IMR-90 (cell line): ENCODE results near the gene CNPY1. TPM values are rescaled to one million over a fixed set of nuclear protein-coding genes. Genes with fewer than 3 reads are reported as not detected.

Source experiments
- ATAC-seq: fragments of 200-7000 bp; cut with Tn5 transposase; 2 replicates; pipeline ENCODE4 v1.9.1; 2020; ENCODE audit warnings: low read depth, mild to moderate bottlenecking, moderate library complexity
- BruUV-seq: library from RNA; stranded (reverse); fragments of 400-500 nt; replicated peaks from 2 replicates; lab custom pipeline; 2021; lab: Mats Ljungman, UMichigan
- CTCF ChIA-PET: fragments of 300-600 bp; formaldehyde crosslinking; extraction: SDS; loops from one replicate; lab custom pipeline; 2021; ENCODE audit warnings: antibody characterized with exemption; lab: Yijun Ruan, JAX
- POLR2A ChIA-PET: fragments of 300-600 bp; sonication (Branson Sonifier 250); formaldehyde crosslinking; loops from one replicate; lab custom pipeline; 2022; ENCODE audit warnings: antibody characterized with exemption; ENCODE audit not compliant: unreplicated experiment; lab: Charles Lee
- DNase-seq: peaks from one replicate; pipeline ENCODE4 v3.0.0; 2013
- H2AFZ ChIP-seq: replicated peaks from 2 replicates; pipeline ENCODE3; 2013; ENCODE audit warnings: low read length, mild to moderate bottlenecking; ENCODE audit not compliant: poor library complexity
- H2AK5ac ChIP-seq: 2 replicates; pipeline ENCODE4 v1.6.1; 2013; ENCODE audit warnings: low read depth, low read length, inconsistent platforms
- H2AK9ac ChIP-seq: replicated peaks from 2 replicates; pipeline ENCODE3; 2013; ENCODE audit warnings: mild to moderate bottlenecking, low read depth, low read length, moderate library complexity; ENCODE audit not compliant: poor library complexity
- H2BK120ac ChIP-seq: 2 replicates; pipeline ENCODE4 v1.6.1; 2013; ENCODE audit warnings: low read depth, low read length, inconsistent platforms
- H2BK15ac ChIP-seq: 3 replicates; pipeline ENCODE4 v1.6.1; 2013; ENCODE audit warnings: low read depth, low read length, inconsistent platforms
- H2BK20ac ChIP-seq: 2 replicates; pipeline ENCODE4 v1.6.1; 2013; ENCODE audit warnings: low read depth, mild to moderate bottlenecking, inconsistent platforms, low read length, moderate library complexity
- H2BK5ac ChIP-seq: 2 replicates; pipeline ENCODE4 v1.6.1; 2013; ENCODE audit warnings: mild to moderate bottlenecking, low read depth, low read length, inconsistent platforms; ENCODE audit not compliant: poor library complexity, severe bottlenecking
- H3K14ac ChIP-seq: replicated peaks from 2 replicates; pipeline ENCODE4 v1.6.1; 2013; ENCODE audit warnings: low read depth, low read length, inconsistent platforms
- H3K18ac ChIP-seq: 2 replicates; pipeline ENCODE4 v1.6.1; 2013; ENCODE audit warnings: low read depth, low read length, control low read depth
- H3K23ac ChIP-seq: 2 replicates; pipeline ENCODE4 v1.6.1; 2013; ENCODE audit warnings: low read depth, low read length, inconsistent platforms
- H3K27ac ChIP-seq: 2 replicates; pipeline ENCODE4 v1.5.1; 2013; ENCODE audit warnings: mild to moderate bottlenecking, control low read depth, low read length; ENCODE audit not compliant: insufficient read depth
- H3K27me3 ChIP-seq: 2 replicates; pipeline ENCODE4 v1.6.1; 2013; ENCODE audit warnings: low read length; ENCODE audit not compliant: control insufficient read depth, insufficient read depth
- H3K36me3 ChIP-seq: 2 replicates; pipeline ENCODE4 v1.6.1; 2013; ENCODE audit warnings: low read length, mixed read lengths; ENCODE audit not compliant: control insufficient read depth, insufficient read depth
- H3K4ac ChIP-seq: 2 replicates; pipeline ENCODE4 v1.6.1; 2013; ENCODE audit warnings: low read depth, low read length, inconsistent platforms
- H3K4me1 ChIP-seq: 2 replicates; pipeline ENCODE4 v1.6.1; 2013; ENCODE audit warnings: low read length, mixed read lengths; ENCODE audit not compliant: control insufficient read depth, insufficient read depth
- H3K4me2 ChIP-seq: 2 replicates; pipeline ENCODE4 v1.6.1; 2013; ENCODE audit warnings: low read depth, mild to moderate bottlenecking, control low read depth, low read length, moderate library complexity
- H3K4me3 ChIP-seq: 2 replicates; pipeline ENCODE4 v1.5.1; 2013; ENCODE audit warnings: low read depth, mild to moderate bottlenecking, control low read depth, low read length, moderate library complexity; ENCODE audit not compliant: insufficient read depth
- H3K56ac ChIP-seq: 2 replicates; pipeline ENCODE4 v1.6.1; 2013; ENCODE audit warnings: low read length, inconsistent platforms; ENCODE audit not compliant: insufficient read depth; ENCODE audit errors: extremely low read depth
- H3K79me1 ChIP-seq, 2 experiments: 2 replicates each; pipeline ENCODE4 v1.6.1; 2013; ENCODE audit warnings: low read length in 2 of 2, inconsistent platforms in 1 of 2, low read depth in 1 of 2
- H3K9ac ChIP-seq: 2 replicates; pipeline ENCODE4 v1.6.1; 2013; ENCODE audit warnings: low read depth, low read length, control low read depth
- H3K9me1 ChIP-seq: 2 replicates; pipeline ENCODE4 v1.6.1; 2013; ENCODE audit warnings: low read length, inconsistent platforms; ENCODE audit not compliant: insufficient read depth
- H3K9me3 ChIP-seq: 2 replicates; pipeline ENCODE4 v1.6.1; 2013; ENCODE audit warnings: low read length; ENCODE audit not compliant: control insufficient read depth, insufficient read depth
- H4K20me1 ChIP-seq: 2 replicates; pipeline ENCODE4 v1.6.1; 2013; ENCODE audit warnings: low read length, inconsistent platforms; ENCODE audit not compliant: insufficient read depth
- H4K5ac ChIP-seq: 2 replicates; pipeline ENCODE4 v1.6.1; 2013; ENCODE audit warnings: mild to moderate bottlenecking, low read depth, low read length, control low read depth
- H4K8ac ChIP-seq, 2 experiments: 2 replicates each; pipeline ENCODE4 v1.6.1; 2013; ENCODE audit warnings: low read depth in 2 of 2, low read length in 2 of 2, control low read depth in 1 of 2, inconsistent platforms in 1 of 2
- H4K91ac ChIP-seq: 2 replicates; pipeline ENCODE4 v1.6.1; 2013; ENCODE audit warnings: low read depth, low read length, inconsistent platforms; ENCODE audit not compliant: insufficient read depth
- BHLHE40 ChIP-seq: fragments of 150-350 bp; IDR thresholded peaks from 2 replicates; pipeline ENCODE4 v1.6.1; 2016; ENCODE audit warnings: mild to moderate bottlenecking, low read depth, low read length
- CEBPB ChIP-seq: IDR thresholded peaks from 2 replicates; pipeline ENCODE4 v1.6.1; 2012; ENCODE audit warnings: low read depth, low read length, improper control_type of control experiment
- CHD1 ChIP-seq: IDR thresholded peaks from 2 replicates; pipeline ENCODE4 v1.6.1; 2012; ENCODE audit warnings: low read depth, low read length, improper control_type of control experiment
- MAFK ChIP-seq: IDR thresholded peaks from 2 replicates; pipeline ENCODE4 v1.6.1; 2012; ENCODE audit warnings: low read depth, low read length, improper control_type of control experiment
- MAZ ChIP-seq: IDR thresholded peaks from 2 replicates; pipeline ENCODE4 v1.6.1; 2012; ENCODE audit warnings: low read depth, mild to moderate bottlenecking, low read length, improper control_type of control experiment, moderate library complexity, borderline replicate concordance
- MXI1 ChIP-seq: IDR thresholded peaks from 2 replicates; pipeline ENCODE4 v1.6.1; 2012; ENCODE audit warnings: low read depth, mild to moderate bottlenecking, low read length, moderate library complexity, borderline replicate concordance
- NFE2L2 ChIP-seq: fragments of 150-350 bp; IDR thresholded peaks from 2 replicates; pipeline ENCODE4 v1.6.1; 2016; ENCODE audit warnings: low read depth, mild to moderate bottlenecking, low read length
- POLR2A ChIP-seq: IDR thresholded peaks from 2 replicates; pipeline ENCODE4 v1.6.1; 2012; ENCODE audit warnings: mild to moderate bottlenecking, low read depth, low read length
- RAD21 ChIP-seq: IDR thresholded peaks from 2 replicates; pipeline ENCODE4 v1.6.1; 2012; ENCODE audit warnings: low read length, improper control_type of control experiment
- RCOR1 ChIP-seq: IDR thresholded peaks from 2 replicates; pipeline ENCODE4 v1.6.1; 2012; ENCODE audit warnings: mild to moderate bottlenecking, low read length, improper control_type of control experiment; ENCODE audit not compliant: insufficient replicate concordance
- RFX5 ChIP-seq: IDR thresholded peaks from 2 replicates; pipeline ENCODE4 v1.8.0; 2012; ENCODE audit warnings: low read depth, mild to moderate bottlenecking, low read length, moderate library complexity
- SMC3 ChIP-seq: fragments of 150-350 bp; IDR thresholded peaks from 2 replicates; pipeline ENCODE4 v1.6.1; 2016; ENCODE audit warnings: low read depth, mild to moderate bottlenecking, antibody characterized with exemption, low read length, moderate library complexity
- WGBS, 2 experiments: methylation state at CpG; one replicate each; pipeline versions ENCODE4 v1.1.5 to v1.1.7; 2013; ENCODE audit warnings: missing lambda C conversion rate in 2 of 2; ENCODE audit not compliant: insufficient read length in 1 of 2; ENCODE audit errors: extremely low coverage in 2 of 2; 5-methylcytosine and 5-hydroxymethylcytosine counted together
- dilution Hi-C: fragments of 300-500 bp; cut with HindIII; formaldehyde crosslinking; loops from one replicate; pipeline ENCODE4 v1.14.3; 2018; ENCODE audit warnings: low sequenced_read_pairs; ENCODE audit not compliant: unreplicated experiment
- in situ Hi-C: fragments of 300-500 bp; cut with MboI; formaldehyde crosslinking; loops from 3 replicates; pipeline ENCODE4 v1.14.3; 2019; ENCODE audit warnings: low sequenced_read_pairs, inconsistent platforms, mixed read lengths
- intact Hi-C: fragments of 100-400 bp; cut with micrococcal nuclease; formaldehyde crosslinking; loops from 2 replicates; pipeline ENCODE4 v1.10.0; 2022
- polyA plus RNA-seq, 3 experiments: library from polyadenylated mRNA; depleted of rRNA; stranded (reverse); fragments of >200 nt; gene quantifications; 2 replicates each; pipeline ENCODE4 v1.2.3, GENCODE V29; 2012; ENCODE audit warnings: low replicate concordance in 1 of 3
- total RNA-seq: library from RNA; depleted of rRNA; stranded (reverse); fragments of >200 nt; gene quantifications from 2 replicates; pipeline ENCODE4 v1.2.3, GENCODE V29; 2012
- TF ChIP-seq, protein P1 (sequence below): fragments of 150-350 bp; IDR thresholded peaks from 2 replicates; pipeline ENCODE4 v1.6.1; 2016; ENCODE audit warnings: low read depth, mild to moderate bottlenecking, low read length, moderate library complexity, borderline replicate concordance
- TF ChIP-seq, protein P2 (sequence below): conservative IDR thresholded peaks from 2 replicates; pipeline ENCODE4 v1.5.1; 2012; ENCODE audit warnings: mild to moderate bottlenecking, low read depth, low read length, improper control_type of control experiment
- TF ChIP-seq, protein P3 (sequence below): fragments of 150-350 bp; IDR thresholded peaks from 2 replicates; pipeline ENCODE4 v1.6.1; 2017; ENCODE audit warnings: mild to moderate bottlenecking, antibody characterized with exemption, low read length, low read depth

The CNPY1 gene
- total and polyA plus RNA-seq, 2 of the 4 experiments (the other 2 are of a cell fraction): not detected

DNA sequence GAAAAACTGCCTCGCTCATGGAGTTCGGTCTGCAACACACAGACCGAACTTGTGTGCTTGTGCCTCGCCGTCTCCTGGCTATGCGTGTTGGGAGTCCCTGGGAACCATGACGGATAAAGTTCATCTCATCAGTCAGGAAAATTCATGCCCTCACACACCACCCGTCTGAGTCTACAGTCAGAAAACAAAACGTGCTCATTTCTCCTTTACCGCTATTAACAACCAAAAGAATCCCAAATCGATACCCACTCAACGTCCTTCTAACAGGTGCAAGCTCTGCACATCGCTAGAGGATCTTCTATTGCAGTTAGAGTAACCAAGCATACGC, 13.6 kb downstream of the CNPY1 start:
- ChIA-PET CTCF (no interaction called here), POLR2A (no interaction called here)
- Histone ChIP-seq H2BK20ac (no peak overlapping the region), H2AK9ac (no peak overlapping the region), H3K27me3 (peaks cover 46% of the 10 kb centered on the region), H4K20me1 (no peaks in the 10 kb centered on the region; the same call in 1 of the 2 replicates), H4K8ac (no peak overlapping the region), H3K4me1 (peaks cover 1% of the 10 kb centered on the region; the same call in 1 of the 2 replicates), H2AK5ac (no peak overlapping the region), H2BK120ac (no peak overlapping the region), H2AFZ (peak overlapping the region; percentile 76), H3K14ac (no peak overlapping the region), H2BK15ac (no peak overlapping the region), H3K18ac (no peak overlapping the region), H3K36me3 (no peaks in the 10 kb centered on the region), H4K5ac (no peak overlapping the region), H3K9me1 (no peaks in the 10 kb centered on the region), H3K4me2 (no peak overlapping the region), H3K9me3 (no peaks in the 10 kb centered on the region), H2BK5ac (no peak overlapping the region), H3K27ac (no peak overlapping the region), H3K56ac (no peak overlapping the region), H3K4me3 (no peak overlapping the region), H3K4ac (no peak overlapping the region), H3K9ac (no peak overlapping the region), H3K23ac (no peak overlapping the region), H3K79me1 (no peaks in the 10 kb centered on the region), H4K91ac (no peak overlapping the region)
- intact Hi-C loops: no loop called here
- no TSS peak for BruUV-seq
- dilution Hi-C loops: no loop called here
- DNase-seq: no peak
- in situ Hi-C loops: no loop called here
- 20% methylated on average over 12 of the region's 14 CpGs; no CpG with 5 or more reads in 1 of the 2 experiments for WGBS, 2 experiments
- no peak for ATAC-seq
- TF ChIP-seq RCOR1 (no peak), SMC3 (no peak), CHD1 (no peak), CEBPB (no peak), BHLHE40 (no peak), MAZ (no peak), RFX5 (no peak), POLR2A (no peak), NFE2L2 (no peak), RAD21 (no peak), MXI1 (no peak), MAFK (no peak)
- TF ChIP-seq, protein P1, sequence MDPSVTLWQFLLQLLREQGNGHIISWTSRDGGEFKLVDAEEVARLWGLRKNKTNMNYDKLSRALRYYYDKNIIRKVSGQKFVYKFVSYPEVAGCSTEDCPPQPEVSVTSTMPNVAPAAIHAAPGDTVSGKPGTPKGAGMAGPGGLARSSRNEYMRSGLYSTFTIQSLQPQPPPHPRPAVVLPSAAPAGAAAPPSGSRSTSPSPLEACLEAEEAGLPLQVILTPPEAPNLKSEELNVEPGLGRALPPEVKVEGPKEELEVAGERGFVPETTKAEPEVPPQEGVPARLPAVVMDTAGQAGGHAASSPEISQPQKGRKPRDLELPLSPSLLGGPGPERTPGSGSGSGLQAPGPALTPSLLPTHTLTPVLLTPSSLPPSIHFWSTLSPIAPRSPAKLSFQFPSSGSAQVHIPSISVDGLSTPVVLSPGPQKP: no peak
- TF ChIP-seq, protein P2, sequence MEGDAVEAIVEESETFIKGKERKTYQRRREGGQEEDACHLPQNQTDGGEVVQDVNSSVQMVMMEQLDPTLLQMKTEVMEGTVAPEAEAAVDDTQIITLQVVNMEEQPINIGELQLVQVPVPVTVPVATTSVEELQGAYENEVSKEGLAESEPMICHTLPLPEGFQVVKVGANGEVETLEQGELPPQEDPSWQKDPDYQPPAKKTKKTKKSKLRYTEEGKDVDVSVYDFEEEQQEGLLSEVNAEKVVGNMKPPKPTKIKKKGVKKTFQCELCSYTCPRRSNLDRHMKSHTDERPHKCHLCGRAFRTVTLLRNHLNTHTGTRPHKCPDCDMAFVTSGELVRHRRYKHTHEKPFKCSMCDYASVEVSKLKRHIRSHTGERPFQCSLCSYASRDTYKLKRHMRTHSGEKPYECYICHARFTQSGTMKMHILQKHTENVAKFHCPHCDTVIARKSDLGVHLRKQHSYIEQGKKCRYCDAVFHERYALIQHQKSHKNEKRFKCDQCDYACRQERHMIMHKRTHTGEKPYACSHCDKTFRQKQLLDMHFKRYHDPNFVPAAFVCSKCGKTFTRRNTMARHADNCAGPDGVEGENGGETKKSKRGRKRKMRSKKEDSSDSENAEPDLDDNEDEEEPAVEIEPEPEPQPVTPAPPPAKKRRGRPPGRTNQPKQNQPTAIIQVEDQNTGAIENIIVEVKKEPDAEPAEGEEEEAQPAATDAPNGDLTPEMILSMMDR: no peak
- TF ChIP-seq, protein P3, sequence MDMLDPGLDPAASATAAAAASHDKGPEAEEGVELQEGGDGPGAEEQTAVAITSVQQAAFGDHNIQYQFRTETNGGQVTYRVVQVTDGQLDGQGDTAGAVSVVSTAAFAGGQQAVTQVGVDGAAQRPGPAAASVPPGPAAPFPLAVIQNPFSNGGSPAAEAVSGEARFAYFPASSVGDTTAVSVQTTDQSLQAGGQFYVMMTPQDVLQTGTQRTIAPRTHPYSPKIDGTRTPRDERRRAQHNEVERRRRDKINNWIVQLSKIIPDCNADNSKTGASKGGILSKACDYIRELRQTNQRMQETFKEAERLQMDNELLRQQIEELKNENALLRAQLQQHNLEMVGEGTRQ: no peak
